ENCODE data around the gene HMGCR.
"Not testable (repeated sequence)": the region's sequence is repeated elsewhere in the genome, so short reads cannot be mapped to it uniquely, and the experiment has no call there.

HMGCR gene

GRCh38 chr5:75331095-75332090 is 5.6 kb upstream of the HMGCR start:
- H3K4me3 ChIP-seq (ENCODE audit: low read depth, low read length): no peak overlapping the region
- peak; percentile 6 for TF ChIP-seq CTCF (IDR thresholded peaks at IDR 0.05; ENCODE audit: low read depth, low read length)
- TF ChIP-seq MYC (IDR thresholded peaks at IDR 0.05; ENCODE audit: low read depth, low read length): no peak
- no peak for DNase-seq (ENCODE audit: low read depth)

- not testable (repeated sequence) for DNase-seq (ENCODE audit: low read depth)
Measured at GRCh38 chr5:75333759-75334158, 3.3 kb upstream of the HMGCR start.

GRCh38 chr5:75334413-75334812 is 2.6 kb upstream of the HMGCR start:
- not testable (repeated sequence) for H3K4me3 ChIP-seq (ENCODE audit: low read depth, low read length); DNase-seq (ENCODE audit: low read depth)

More at GRCh38 chr5:75333759-75334158, 3.3 kb upstream of the HMGCR start:
- H3K4me3 ChIP-seq (ENCODE audit: low read depth, low read length): not testable (repeated sequence)

- no peak overlapping the region for H3K4me3 ChIP-seq (ENCODE audit: low read depth, low read length)
- TF ChIP-seq MAX (IDR thresholded peaks at IDR 0.05; ENCODE audit: low read depth, low read length): no peak
- no peak for TF ChIP-seq MYC (IDR thresholded peaks at IDR 0.05; ENCODE audit: low read depth, low read length)
- TF ChIP-seq POLR2A (IDR thresholded peaks at IDR 0.05; ENCODE audit: extremely low read depth, insufficient read length): no peak
- no peak for TF ChIP-seq CTCF (IDR thresholded peaks at IDR 0.05; ENCODE audit: low read depth, low read length)
- DNase-seq (ENCODE audit: low read depth): no peak
Measured at GRCh38 chr5:75335486-75335885, 1.5 kb upstream of the HMGCR start.

GRCh38 chr5:75335952-75336614 is 937 bp upstream of the HMGCR start:
- DNase-seq (ENCODE audit: low read depth): peak; percentile 51
- H3K4me3 ChIP-seq (ENCODE audit: low read depth, low read length): peak overlapping the region; percentile 69
- TF ChIP-seq POLR2A (IDR thresholded peaks at IDR 0.05; ENCODE audit: extremely low read depth, insufficient read length) (no peak), MAX (IDR thresholded peaks at IDR 0.05; ENCODE audit: low read depth, low read length) (no peak), MYC (IDR thresholded peaks at IDR 0.05; ENCODE audit: low read depth, low read length) (no peak), CTCF (IDR thresholded peaks at IDR 0.05; ENCODE audit: low read depth, low read length) (no peak)

- DNase-seq (ENCODE audit: low read depth): no peak
- TF ChIP-seq MAX (IDR thresholded peaks at IDR 0.05; ENCODE audit: low read depth, low read length) (no peak), CTCF (IDR thresholded peaks at IDR 0.05; ENCODE audit: low read depth, low read length) (no peak), POLR2A (IDR thresholded peaks at IDR 0.05; ENCODE audit: extremely low read depth, insufficient read length) (no peak), MYC (IDR thresholded peaks at IDR 0.05; ENCODE audit: low read depth, low read length) (no peak)
- peak overlapping the region; percentile 96 for H3K4me3 ChIP-seq (ENCODE audit: low read depth, low read length)
Measured at GRCh38 chr5:75337366-75338021, 474 bp downstream of the HMGCR start.
